Keratinocyte (primary cell): ENCODE data around the gene NUMBL. TPM values are rescaled to one million over a fixed set of nuclear protein-coding genes. Genes with fewer than 3 reads are reported as not detected.

Experiments
- DNase-seq: peaks from one replicate; pipeline ENCODE4 v3.0.0-alpha.2; 2011; ENCODE audit warnings: low read depth, missing footprints, low spot score
- FAIRE-seq: peaks from 2 replicates; lab custom pipeline; 2011; peaks lifted over from hg19 to GRCh38; lab: Jason Lieb, UNC
- H2AFZ ChIP-seq: 2 replicates; pipeline ENCODE4 v1.6.0; 2012; ENCODE audit warnings: low read length, control low read depth, inconsistent platforms; ENCODE audit not compliant: control insufficient read depth
- H3K27ac ChIP-seq: 2 replicates; pipeline ENCODE4 v1.5.1; 2011; ENCODE audit warnings: low read length; ENCODE audit not compliant: control insufficient read depth, insufficient read depth
- H3K27me3 ChIP-seq: 3 replicates; pipeline ENCODE4 v1.6.0; 2011; ENCODE audit warnings: low read length; ENCODE audit not compliant: control insufficient read depth, insufficient read depth; ENCODE audit errors: extremely low read depth
- H3K36me3 ChIP-seq, 2 experiments: 2 replicates in 1 of 2; 3 replicates in 1 of 2; pipeline ENCODE4 v1.5.1; 2011; ENCODE audit warnings: low read length in 2 of 2, mild to moderate bottlenecking in 1 of 2; ENCODE audit not compliant: control insufficient read depth in 2 of 2, insufficient read depth in 2 of 2; ENCODE audit errors: extremely low read depth in 1 of 2
- H3K4me1 ChIP-seq: 3 replicates; pipeline ENCODE4 v1.5.1; 2011; ENCODE audit warnings: low read length; ENCODE audit not compliant: control insufficient read depth, insufficient read depth; ENCODE audit errors: extremely low read depth
- H3K4me2 ChIP-seq: 3 replicates; pipeline ENCODE4 v1.6.0; 2011; ENCODE audit warnings: low read depth, low read length; ENCODE audit not compliant: control insufficient read depth, insufficient read depth; ENCODE audit errors: extremely low read depth
- H3K4me3 ChIP-seq, 3 experiments: fragments of 200-600 bp in 1 of 3; sonication (generic) in 1 of 3; 2 replicates in 2 of 3; 3 replicates in 1 of 3; pipeline ENCODE4 v1.5.1; 2011 to 2016; ENCODE audit warnings: low read length in 3 of 3, mild to moderate bottlenecking in 3 of 3, control low read depth in 2 of 3, inconsistent platforms in 1 of 3, low read depth in 1 of 3, mixed read lengths in 1 of 3, mixed run types in 1 of 3, moderate library complexity in 1 of 3; ENCODE audit not compliant: control insufficient read depth in 2 of 3, insufficient read depth in 2 of 3; ENCODE audit errors: extremely low read depth in 1 of 3
- H3K79me2 ChIP-seq: 2 replicates; pipeline ENCODE4 v1.6.0; 2012; ENCODE audit warnings: low read length; ENCODE audit not compliant: control insufficient read depth, insufficient read depth
- H3K9ac ChIP-seq: 3 replicates; pipeline ENCODE4 v1.6.0; 2011; ENCODE audit warnings: low read length; ENCODE audit not compliant: control insufficient read depth, insufficient read depth; ENCODE audit errors: extremely low read depth
- H3K9me1 ChIP-seq: 3 replicates; pipeline ENCODE4 v1.6.0; 2011; ENCODE audit warnings: low read length; ENCODE audit not compliant: control insufficient read depth, insufficient read depth; ENCODE audit errors: extremely low read depth
- H3K9me3 ChIP-seq: 2 replicates; pipeline ENCODE4 v1.5.1; 2012; ENCODE audit warnings: low read depth, low read length; ENCODE audit not compliant: control insufficient read depth
- H4K20me1 ChIP-seq: 3 replicates; pipeline ENCODE4 v1.6.0; 2011; ENCODE audit warnings: low read length; ENCODE audit not compliant: control insufficient read depth, insufficient read depth; ENCODE audit errors: extremely low read depth
- EZH2 ChIP-seq: IDR thresholded peaks from one replicate; pipeline ENCODE4 v1.6.1; 2012; ENCODE audit warnings: inconsistent platforms, mild to moderate bottlenecking, low read length, moderate library complexity
- dilution Hi-C: fragments of 300-500 bp; cut with MboI; formaldehyde crosslinking; loops from one replicate; pipeline ENCODE4 v1.7.0; 2020; ENCODE audit warnings: low sequenced_read_pairs; ENCODE audit not compliant: extremely low pct_ligation_motif_present
- polyA plus RNA-seq, 5 experiments: library from polyadenylated mRNA; depleted of rRNA in 3 of 5; stranded (reverse) in 3 of 5; stranded (forward) in 1 of 5; unstranded in 1 of 5; fragments of >200 nt; gene quantifications; 1 replicate in 1 of 5; 2 replicates in 3 of 5; 3 replicates in 1 of 5; pipeline versions ENCODE4 v1.2.1 to v1.2.3, GENCODE V29; 2011 to 2012; ENCODE audit warnings: missing spikeins in 2 of 5, low read depth in 1 of 5, low replicate concordance in 1 of 5
- TF ChIP-seq, protein P1 (sequence below), 3 experiments: IDR thresholded peaks in 1 of 3; conservative IDR thresholded peaks in 1 of 3; optimal IDR thresholded peaks in 1 of 3; 2 replicates in 2 of 3; 3 replicates in 1 of 3; pipeline versions ENCODE3 to v1.5.1; 2011; ENCODE audit warnings: low read length in 3 of 3, mild to moderate bottlenecking in 3 of 3, moderate library complexity in 2 of 3, control low read depth in 1 of 3, inconsistent platforms in 1 of 3; ENCODE audit not compliant: insufficient read depth in 2 of 3; ENCODE audit errors: extremely low read depth in 1 of 3

NUMBL gene
- polyA plus RNA-seq, 1 donor (not counting 4 experiments of a cell fraction or from before 2014, with no cell fraction given): 5.7 TPM

DNA sequence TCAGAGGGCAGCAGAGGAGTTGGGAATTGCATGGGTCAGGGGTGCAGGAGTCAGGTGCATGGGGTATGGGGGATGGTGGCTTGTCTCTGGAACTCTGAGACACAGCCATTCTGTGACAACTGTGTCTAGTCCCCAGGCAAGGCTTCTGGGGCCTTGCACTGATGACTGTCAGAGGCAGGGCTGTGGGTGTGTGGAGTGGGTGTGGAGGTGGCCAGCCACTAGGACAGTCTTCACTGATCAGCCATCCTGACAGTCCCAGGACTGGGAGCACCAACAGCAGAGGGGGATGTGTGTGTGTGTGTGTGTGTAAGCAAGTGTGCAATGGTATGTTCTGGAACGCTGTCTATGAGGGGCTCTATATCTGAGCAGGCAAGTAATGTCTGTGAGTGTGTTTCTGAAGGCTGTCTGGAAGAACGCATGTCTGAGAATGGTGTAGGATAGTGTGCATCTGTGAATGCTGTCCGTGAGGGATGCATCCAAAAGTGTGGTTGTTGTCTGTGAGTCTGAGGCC, 5.4 kb downstream of the NUMBL start:
- Histone ChIP-seq H3K79me2 (peaks cover 14% of the 10 kb centered on the region), H3K4me2 (no peak overlapping the region), H3K9ac (no peak overlapping the region), H4K20me1 (peaks cover 2% of the 10 kb centered on the region), H3K9me3 (no peaks in the 10 kb centered on the region), H3K4me3 (no peak overlapping the region), H3K27ac (no peak overlapping the region), H2AFZ (no peak overlapping the region), H3K27me3 (no peaks in the 10 kb centered on the region), H3K9me1 (no peaks in the 10 kb centered on the region), H3K36me3 (peaks cover 9 to 24% of the 10 kb centered on the region in 2 experiments), H3K4me1 (peaks cover 30% of the 10 kb centered on the region)
- TF ChIP-seq EZH2: no peak
- TF ChIP-seq, protein P1, sequence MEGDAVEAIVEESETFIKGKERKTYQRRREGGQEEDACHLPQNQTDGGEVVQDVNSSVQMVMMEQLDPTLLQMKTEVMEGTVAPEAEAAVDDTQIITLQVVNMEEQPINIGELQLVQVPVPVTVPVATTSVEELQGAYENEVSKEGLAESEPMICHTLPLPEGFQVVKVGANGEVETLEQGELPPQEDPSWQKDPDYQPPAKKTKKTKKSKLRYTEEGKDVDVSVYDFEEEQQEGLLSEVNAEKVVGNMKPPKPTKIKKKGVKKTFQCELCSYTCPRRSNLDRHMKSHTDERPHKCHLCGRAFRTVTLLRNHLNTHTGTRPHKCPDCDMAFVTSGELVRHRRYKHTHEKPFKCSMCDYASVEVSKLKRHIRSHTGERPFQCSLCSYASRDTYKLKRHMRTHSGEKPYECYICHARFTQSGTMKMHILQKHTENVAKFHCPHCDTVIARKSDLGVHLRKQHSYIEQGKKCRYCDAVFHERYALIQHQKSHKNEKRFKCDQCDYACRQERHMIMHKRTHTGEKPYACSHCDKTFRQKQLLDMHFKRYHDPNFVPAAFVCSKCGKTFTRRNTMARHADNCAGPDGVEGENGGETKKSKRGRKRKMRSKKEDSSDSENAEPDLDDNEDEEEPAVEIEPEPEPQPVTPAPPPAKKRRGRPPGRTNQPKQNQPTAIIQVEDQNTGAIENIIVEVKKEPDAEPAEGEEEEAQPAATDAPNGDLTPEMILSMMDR (optimal IDR thresholded peaks at IDR 0.05 in 1 of 3, IDR thresholded peaks at IDR 0.05 in 1 of 3, conservative IDR thresholded peaks at IDR 0.05 in 1 of 3; ENCODE audit: extremely low read depth in 1 of 3, insufficient read depth in 2 of 3, low read length in 3 of 3): no peak
- DNase-seq (no peak), FAIRE-seq (no peak)
- dilution Hi-C loops: no loop called here

DNA sequence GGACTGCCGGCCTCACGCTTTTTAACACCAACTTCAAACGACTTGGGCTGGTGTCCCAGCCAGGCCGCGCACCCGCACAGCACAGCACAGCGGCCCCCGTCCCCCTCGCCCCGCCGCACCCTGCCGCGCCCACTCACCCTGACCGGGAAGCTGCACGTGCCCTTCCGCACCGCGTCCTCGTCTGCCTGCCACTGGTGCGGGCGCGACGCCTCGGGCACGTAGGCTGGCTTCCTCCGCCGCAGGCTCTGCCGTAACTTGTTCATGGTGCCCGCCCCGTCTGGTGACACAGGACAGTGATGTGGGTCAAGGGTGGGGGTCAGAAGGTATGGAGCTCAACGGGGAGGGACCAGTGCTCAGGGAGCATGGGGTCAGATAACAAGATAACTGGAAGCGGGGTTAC, 6.2 kb downstream of the NUMBL start:
- Histone ChIP-seq H3K4me2 (no peak overlapping the region), H3K9me1 (no peaks in the 10 kb centered on the region), H3K36me3 (peaks cover 9 to 24% of the 10 kb centered on the region in 2 experiments), H3K79me2 (peaks cover 8% of the 10 kb centered on the region), H4K20me1 (peaks cover 2% of the 10 kb centered on the region), H3K27me3 (no peaks in the 10 kb centered on the region), H3K4me1 (peaks cover 22% of the 10 kb centered on the region), H3K9me3 (no peaks in the 10 kb centered on the region), H3K4me3 (no peak overlapping the region), H3K9ac (no peak overlapping the region), H3K27ac (no peak overlapping the region), H2AFZ (no peak overlapping the region)
- DNase-seq (no peak), FAIRE-seq (no peak)
- TF ChIP-seq, protein P1 (optimal IDR thresholded peaks at IDR 0.05 in 1 of 3, IDR thresholded peaks at IDR 0.05 in 1 of 3, conservative IDR thresholded peaks at IDR 0.05 in 1 of 3; ENCODE audit: extremely low read depth in 1 of 3, insufficient read depth in 2 of 3, low read length in 3 of 3): no peak
- TF ChIP-seq EZH2: no peak
- dilution Hi-C loops: no loop called here
